Activated CD8-positive, alpha-beta memory T cell treated with anti-CD3 and anti-CD28 coated beads for 36 hours (primary cell): ENCODE results near the gene NHERF1. TPM values are rescaled to one million over a fixed set of nuclear protein-coding genes. Genes with fewer than 3 reads are reported as not detected.

Experiments used
- CTCF ChIA-PET: fragments of 350-600 bp; sonication (Branson Sonifier 250); formaldehyde crosslinking; loops from one replicate; lab custom pipeline; 2021; ENCODE audit warnings: antibody characterized with exemption; lab: Charles Lee
- POLR2A ChIA-PET: fragments of 350-600 bp; sonication (Branson Sonifier 250); formaldehyde crosslinking; loops from one replicate; lab custom pipeline; 2021; ENCODE audit warnings: antibody characterized with exemption; lab: Charles Lee
- total RNA-seq, 2 experiments: library from RNA; stranded (reverse); gene quantifications; one replicate each; pipeline ENCODE4 v1.2.3, GENCODE V29; 2021

NHERF1 gene
- total RNA-seq, result 100 to 1,000 TPM; 135 to 143 TPM

DNA sequence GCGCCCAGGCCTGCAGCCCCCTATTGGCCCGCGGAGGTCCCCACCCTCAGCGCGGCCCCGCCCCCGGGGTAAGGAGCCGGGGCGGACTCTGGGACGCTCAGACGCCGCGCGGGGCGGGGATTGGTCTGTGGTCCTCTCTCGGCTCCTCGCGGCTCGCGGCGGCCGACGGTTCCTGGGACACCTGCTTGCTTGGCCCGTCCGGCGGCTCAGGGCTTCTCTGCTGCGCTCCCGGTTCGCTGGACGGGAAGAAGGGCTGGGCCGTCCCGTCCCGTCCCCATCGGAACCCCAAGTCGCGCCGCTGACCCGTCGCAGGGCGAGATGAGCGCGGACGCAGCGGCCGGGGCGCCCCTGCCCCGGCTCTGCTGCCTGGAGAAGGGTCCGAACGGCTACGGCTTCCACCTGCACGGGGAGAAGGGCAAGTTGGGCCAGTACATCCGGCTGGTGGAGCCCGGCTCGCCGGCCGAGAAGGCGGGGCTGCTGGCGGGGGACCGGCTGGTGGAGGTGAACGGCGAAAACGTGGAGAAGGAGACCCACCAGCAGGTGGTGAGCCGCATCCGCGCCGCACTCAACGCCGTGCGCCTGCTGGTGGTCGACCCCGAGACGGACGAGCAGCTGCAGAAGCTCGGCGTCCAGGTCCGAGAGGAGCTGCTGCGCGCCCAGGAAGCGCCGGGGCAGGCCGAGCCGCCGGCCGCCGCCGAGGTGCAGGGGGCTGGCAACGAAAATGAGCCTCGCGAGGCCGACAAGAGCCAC lies at the start of gene NHERF1:
Gene NHERF1, plus strand, starts transcription at position 100 of the 750 bp plus-strand sequence. Its CDS starts 219 bp downstream, at position 319.
- ChIA-PET CTCF (interaction anchor here (1.3 to 14.3 kb wide), 5 partner anchors 10 to 175 kb away, joined by 3 to 152 read pairs (median 20); partner anchors contain the start of genes NAT9, OTOP2 and RAB37), POLR2A (interaction anchor here (0.6 to 1.9 kb wide), 8 partner anchors 10 to 224 kb away, joined by 3 to 14 read pairs (median 6); partner anchors contain the start of genes FDXR, HID1 and NAT9)

DNA sequence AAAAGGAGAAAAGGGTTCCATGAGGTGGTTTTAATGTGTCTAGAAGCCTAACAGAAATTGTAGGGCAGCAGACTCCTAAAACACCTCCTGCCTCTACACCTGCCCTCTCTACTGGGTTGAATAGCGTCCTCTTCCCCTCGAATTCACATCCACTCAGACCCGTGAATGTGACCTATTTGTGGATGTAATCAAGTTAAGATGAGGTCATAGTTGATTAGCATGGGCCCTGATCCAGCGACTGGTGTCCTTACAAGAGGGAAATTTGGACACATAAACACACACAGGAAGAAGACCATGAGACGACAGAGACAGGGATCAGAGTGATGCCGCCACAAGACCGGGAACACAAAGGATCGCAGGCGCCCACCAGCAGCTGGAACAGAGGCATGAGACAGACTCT lies 49.2 kb upstream of the NHERF1 start:
- ChIA-PET POLR2A (no interaction called here), CTCF (interaction anchor here (0.9 kb wide), 1 partner anchor 41 kb away, joined by 4 read pairs; no protein-coding TSS in a partner anchor)

DNA sequence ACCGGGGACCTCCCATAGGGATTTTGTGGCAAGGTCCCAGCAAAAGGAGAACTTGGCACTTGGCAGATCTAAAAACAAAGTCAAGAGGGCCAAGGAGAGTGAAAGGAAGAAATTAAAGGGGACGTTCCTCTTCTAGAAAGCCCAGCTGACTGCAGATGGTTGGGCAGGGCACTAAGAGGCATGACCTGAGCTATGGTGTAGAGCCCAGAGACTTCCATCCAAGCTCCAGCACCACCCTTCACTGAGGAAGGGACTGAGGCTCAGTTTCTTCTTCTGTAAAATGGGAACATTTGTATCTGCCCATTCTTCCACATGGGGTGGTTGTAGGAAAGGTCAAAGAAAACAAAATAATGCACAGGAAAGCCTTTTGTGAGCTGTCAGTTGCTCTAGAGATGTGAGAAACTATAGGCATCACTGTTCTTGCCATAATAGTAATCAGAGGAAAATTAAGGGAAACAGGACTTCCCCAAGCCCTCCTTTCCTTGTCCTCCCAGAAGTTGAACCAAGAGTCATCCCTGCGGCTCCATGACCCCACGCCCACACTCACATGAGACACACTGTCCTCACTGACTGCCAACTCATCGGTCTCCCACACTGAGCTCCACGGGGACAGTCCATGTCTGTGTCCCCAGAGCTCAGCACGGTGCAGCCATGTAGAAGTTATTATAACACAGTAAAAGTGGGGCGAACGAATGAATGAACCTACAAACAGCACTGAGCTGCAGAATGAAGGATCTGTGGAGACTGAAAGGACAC lies 46.1 kb upstream of the NHERF1 start:
- CTCF ChIA-PET, result no interaction called here
- POLR2A ChIA-PET, result no interaction called here

DNA sequence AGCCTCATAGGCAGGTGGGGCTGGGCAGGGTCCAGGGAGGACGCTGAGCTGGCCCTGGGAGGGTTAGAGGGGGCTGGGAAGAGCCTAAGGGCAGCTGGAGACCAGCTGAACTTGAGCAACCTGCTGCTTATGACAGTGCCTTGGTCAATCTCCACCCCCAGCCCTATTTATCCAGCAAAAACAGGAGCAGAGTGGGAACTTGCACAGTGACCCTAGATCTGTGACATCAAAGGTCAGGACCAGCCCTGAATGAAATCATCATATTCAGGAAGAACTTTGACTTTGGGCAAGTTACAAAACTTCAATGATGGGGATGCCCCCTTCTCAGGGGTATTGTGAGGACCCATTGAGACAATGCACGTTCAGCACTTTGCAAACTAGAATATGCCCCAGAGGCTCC lies 45.1 kb upstream of the NHERF1 start:
- ChIA-PET POLR2A (no interaction called here), CTCF (no interaction called here)

DNA sequence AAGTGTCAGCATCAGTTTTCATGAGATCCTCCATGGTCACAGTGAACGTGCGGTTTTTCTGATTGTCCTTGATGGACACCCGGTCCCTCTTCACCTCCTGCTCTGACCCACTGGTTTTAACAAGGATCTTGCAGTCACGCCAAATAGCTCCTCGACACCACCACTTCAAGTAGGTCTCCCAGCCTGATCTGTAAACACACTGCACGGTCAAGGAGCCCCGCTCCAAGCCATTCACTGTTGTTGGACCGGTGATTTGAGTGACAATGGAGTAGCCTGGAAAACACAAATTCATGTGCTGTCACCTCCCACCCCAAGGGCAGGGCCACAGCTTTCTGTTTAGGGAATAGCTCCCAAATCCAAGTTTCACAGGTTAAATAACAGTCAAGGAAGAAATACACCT lies 43.9 kb upstream of the NHERF1 start:
- ChIA-PET POLR2A (no interaction called here), CTCF (no interaction called here)

DNA sequence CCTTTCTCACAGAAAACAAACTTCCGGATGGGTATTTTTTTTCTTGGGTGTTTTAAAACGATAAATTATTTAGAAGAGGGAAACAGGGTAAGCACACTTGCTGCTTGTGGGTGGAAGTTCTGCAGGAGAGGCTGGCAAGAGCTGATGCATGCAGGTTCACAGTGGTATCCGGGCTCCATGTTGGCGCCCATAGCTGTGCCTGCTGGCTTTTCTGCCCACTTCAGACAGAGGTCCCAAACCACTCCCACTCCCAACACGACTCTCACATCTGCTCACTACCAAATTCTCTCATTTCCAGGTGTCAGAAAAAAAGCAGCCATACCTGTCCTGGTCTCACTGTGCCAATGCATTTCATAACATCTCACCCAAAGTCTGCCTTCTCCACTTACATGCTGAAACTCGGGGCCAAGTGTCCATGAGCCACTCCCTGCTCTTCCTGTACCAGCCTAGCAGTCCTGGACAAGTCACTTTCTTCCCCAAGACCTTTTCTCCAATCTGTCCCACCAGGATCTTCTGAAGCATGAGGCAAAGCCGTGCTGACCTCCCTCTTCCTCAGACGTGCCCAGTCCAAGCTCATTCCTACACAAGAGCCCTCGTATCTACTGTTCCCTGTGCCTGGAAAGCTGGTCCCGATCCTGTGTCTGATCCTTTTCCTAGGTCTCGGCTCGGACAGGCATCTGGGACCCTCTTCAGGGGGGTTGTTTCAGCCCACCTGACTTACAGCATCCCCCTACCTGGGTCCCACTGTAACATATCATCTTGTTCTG lies 37.2 kb upstream of the NHERF1 start:
- CTCF ChIA-PET, result no interaction called here
- POLR2A ChIA-PET, result interaction anchor here (0.5 to 0.6 kb wide), 2 partner anchors 44 to 57 kb away, joined by 3 read pairs; no protein-coding TSS in a partner anchor

DNA sequence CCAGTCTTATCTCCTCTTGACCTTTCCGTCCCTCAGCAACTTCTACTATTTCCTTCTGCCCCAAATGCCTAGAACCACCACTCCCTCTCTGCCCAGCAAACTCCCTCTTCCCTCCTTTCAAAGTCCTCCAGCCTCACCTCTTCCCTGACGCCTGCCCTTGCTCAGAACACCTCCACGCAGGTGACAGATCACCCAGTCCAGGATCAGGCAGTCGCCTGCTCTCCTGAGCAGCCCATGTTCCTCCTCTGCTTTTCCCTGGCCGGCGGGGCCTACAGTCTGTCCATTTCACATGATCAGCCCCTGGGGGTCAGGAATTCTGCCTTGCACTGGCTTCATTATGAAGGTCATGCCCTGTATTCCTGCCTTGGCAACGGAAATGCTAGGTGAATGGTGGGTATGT lies 36.1 kb upstream of the NHERF1 start:
- ChIA-PET CTCF (no interaction called here), POLR2A (no interaction called here)

DNA sequence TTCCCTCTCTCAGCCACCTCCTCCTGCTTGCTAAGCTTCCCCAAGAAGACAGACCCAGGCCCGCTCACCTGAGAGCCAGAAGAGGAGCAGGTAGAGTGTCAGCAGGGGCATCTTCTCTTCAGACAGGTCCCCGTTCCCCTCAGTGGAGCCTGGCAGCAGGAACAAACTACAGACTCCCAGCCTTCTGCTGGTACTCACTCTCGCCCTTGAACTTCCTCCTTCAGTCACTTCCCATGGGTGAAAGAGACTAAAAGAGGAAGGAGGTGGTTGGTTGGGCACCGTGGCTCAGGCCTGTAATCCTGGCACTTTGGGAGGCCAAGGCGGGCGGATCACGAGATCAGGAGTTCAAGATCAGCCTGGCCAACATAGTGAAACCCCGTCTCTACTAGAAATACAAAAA lies 35.7 kb upstream of the NHERF1 start, which contains the start of gene CD300LF:
Gene CD300LF, minus strand, starts transcription at position 168 of the 400 bp plus-strand sequence. Its CDS starts 57 bp downstream, at position 111.
- ChIA-PET CTCF (interaction anchor here (0.5 kb wide), 1 partner anchor 499 kb away, joined by 3 read pairs; no protein-coding TSS in a partner anchor), POLR2A (no interaction called here)

DNA sequence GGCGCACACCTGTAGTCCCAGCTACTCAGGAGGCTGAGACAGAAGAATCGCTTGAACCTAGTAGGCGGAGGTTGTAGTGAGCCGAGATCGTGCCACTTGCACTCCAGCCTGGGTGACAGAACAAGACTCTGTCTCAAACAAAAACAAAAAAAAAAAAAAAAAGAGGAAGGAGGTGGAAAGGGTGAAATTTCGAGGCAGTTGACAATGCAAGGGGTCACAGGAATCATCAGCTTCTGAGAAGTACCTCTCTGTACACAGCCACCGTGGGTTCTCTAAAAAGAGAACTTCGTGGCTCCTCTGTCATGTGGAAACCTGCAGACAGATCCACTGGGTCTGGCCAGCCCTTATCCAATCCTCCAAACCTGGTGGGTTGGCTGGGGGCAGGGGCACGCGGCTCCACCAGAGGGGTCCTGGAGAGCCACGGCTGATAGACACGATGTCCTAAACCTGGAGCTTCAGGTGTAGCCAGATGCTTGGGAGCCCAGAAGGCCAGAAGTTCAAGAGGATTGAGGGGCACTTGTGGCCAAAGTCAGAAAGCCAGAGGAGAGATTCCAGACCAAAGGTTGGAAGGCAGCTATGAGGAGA lies 35.2 kb upstream of the NHERF1 start:
- ChIA-PET CTCF (interaction anchor here (0.5 to 0.7 kb wide), 2 partner anchors 43 to 498 kb away, joined by 3 read pairs; no protein-coding TSS in a partner anchor), POLR2A (no interaction called here)

DNA sequence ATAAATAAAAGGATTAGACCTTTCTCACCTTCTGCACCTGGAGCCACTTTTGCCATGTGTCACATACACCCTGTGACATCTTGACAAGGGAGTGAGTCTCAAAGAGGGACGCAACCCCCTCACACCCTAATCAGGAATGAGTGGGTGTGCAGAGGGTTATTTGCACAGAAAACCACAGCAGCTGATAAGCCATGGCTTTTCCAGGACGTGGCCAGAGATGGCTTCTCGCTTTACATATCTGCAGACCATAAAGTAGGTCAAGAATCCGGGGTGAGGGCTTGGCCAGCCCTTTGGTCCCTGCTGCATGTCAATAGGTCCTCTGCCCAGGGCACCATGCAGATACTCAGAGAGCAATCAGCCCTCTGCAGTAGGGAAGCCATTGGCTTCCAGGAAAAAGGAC lies 33.3 kb upstream of the NHERF1 start:
- CTCF ChIA-PET, result no interaction called here
- POLR2A ChIA-PET, result no interaction called here

DNA sequence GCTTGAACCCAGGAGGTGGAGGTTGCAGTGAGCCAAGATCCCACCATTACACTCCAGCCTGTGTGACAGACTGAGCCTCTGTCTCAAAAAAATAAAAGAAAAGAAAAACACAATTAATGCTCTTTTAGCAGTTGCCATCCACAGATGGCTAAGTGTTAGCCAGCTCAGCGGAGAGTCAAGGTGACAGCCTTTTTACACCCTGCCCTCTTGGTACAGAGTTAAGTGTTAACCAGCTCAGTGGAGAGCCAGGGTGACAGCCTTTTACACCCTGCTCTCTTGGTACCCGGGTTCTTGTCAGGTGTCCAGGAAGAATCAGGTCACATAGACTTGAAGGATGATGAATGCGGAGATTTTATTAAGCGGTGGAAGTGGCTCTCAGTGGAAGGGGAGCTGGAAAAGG lies 27.9 kb upstream of the NHERF1 start:
- CTCF ChIA-PET, result interaction anchor here (0.6 kb wide), 1 partner anchor 26 kb away, joined by 3 read pairs; no protein-coding TSS in a partner anchor
- POLR2A ChIA-PET, result no interaction called here

DNA sequence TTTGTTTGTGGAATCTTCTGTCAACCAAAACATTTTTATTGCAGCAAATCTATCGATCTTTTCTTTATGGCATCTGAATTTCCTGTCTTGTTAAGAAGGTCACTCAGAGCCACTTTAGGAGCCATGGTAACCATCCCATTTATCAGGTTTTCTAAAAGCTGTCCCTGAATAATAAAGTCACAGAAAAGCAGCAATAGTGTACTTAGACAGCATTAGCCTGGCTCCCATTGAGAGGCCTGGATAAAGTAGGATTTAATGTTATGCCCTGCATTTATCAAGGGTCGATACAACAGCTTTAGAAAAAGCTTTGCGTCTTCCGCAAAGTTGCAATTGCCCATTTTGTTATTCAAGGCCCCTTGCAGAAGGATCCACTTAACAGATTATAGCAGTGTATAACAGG lies 25.6 kb upstream of the NHERF1 start:
- CTCF ChIA-PET, result interaction anchor here (0.7 to 0.9 kb wide), 2 partner anchors 66 to 177 kb away, joined by 3 read pairs; no protein-coding TSS in a partner anchor
- POLR2A ChIA-PET, result no interaction called here

DNA sequence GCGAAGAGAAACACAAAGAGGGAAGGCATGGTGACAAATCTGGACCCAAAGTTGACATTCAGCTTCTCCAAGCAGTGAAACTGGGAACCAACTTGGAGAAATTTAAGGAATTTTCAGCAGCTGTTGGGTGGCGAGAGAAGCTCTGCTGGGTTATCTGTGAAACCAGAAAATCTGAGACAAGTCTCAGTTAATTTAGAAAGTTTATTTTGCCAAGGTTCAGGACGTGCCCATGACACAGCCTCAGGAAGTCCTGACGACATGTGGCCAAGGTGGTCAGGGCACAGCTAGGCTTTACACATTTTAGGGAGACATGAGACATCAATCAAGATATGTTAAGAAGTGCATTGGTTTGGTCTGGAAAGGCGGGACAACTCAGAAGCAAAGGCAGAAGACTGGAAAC lies 24.5 kb upstream of the NHERF1 start:
- CTCF ChIA-PET, result interaction anchor here (0.7 kb wide), 1 partner anchor 357 kb away, joined by 3 read pairs; no protein-coding TSS in a partner anchor
- POLR2A ChIA-PET, result no interaction called here

DNA sequence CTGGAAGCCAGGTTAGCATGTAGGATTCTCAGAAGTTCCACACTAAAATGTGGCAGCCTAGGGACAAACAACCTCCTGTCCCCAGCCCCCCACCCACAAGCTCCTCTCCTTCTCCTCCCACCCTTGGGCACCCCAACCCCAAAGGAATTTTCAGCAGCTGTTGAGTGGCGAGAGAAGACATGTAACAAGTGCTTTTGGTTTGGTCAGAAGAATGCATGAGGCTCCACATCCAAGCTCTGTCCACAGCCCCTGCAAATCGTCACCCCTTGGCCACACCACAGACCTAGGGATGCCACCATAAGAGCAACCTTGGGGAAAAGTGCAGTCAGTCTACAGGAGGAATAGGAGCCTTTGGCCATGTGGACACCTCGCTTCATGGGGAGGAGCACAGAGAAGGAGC lies 23.3 kb upstream of the NHERF1 start:
- CTCF ChIA-PET, result interaction anchor here (0.8 to 1.3 kb wide), 3 partner anchors 13 to 68 kb away, joined by 3 to 9 read pairs (median 6); no protein-coding TSS in a partner anchor
- POLR2A ChIA-PET, result no interaction called here

DNA sequence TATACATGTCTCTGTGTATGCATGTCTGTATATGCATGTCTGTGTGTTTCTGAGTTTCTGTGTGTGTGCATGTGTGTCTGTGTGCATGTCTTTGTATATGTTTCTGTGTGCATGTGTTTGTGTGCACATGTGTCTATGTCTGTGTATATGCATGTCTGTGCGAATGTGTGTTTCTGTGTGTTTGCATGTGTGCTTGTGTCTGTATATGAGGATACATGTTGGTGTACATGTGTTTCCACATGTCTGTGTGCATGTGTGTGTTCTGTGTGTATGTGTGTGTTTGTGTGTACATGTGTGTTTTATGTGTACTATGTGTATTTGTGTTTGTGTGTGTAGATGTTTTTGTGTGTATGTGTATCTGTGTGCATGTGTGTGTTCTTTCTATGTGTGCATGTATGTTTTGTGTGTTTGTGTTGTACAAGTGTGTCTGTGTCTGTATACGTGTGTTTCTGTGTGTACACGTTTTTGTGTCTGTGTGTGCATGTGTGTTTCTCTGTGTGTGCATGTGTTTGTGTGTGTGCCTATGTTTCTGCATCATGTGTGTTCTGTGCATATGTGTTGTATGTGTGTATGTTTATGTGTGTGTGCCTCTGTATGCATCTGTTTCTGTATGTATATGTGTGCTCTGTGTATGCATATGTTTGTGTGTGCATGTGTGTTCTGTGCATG lies 20.3 kb upstream of the NHERF1 start:
- POLR2A ChIA-PET, result no interaction called here
- CTCF ChIA-PET, result no interaction called here

DNA sequence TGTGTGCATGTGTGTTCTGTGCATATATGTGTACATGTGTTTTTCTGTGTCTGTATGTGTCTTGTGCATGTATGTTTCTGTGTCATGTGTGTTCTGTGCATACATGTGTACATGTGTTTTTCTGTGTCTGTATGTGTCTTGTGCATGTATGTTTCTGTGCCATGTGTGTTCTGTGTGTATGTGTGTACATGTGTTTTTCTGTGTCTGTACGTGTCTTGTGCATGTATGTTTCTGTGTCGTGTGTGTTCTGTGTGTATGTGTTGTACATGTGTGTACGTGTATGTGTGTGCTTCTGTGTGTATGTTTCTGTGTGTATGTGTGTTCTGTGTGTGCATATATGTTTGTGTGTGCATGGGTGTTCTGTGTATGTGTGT lies 19.7 kb upstream of the NHERF1 start:
- POLR2A ChIA-PET, result no interaction called here
- CTCF ChIA-PET, result no interaction called here

DNA sequence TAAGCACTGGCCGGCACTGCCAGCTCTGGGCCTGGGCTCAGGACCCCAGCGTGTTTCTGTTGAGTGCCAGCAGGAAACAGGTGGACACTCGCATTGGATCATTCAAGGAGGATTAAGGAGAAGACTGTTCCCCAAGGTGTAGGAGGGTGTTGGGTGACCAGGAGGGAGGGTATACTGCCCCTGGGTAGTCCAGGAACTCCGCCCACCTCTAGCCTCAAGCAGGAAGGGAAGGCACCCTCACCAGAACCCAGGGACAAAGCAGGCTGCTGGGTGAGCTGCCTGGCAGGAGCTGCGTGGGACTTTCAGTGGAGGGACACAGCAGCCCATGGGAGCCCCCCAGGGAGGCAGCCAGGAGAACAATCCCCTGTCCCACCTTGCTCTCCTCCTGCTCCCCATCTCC lies 19.1 kb upstream of the NHERF1 start:
- ChIA-PET POLR2A (no interaction called here), CTCF (interaction anchor here (0.7 to 1.1 kb wide), 3 partner anchors 9 to 72 kb away, joined by 3 to 4 read pairs (median 4); no protein-coding TSS in a partner anchor)

DNA sequence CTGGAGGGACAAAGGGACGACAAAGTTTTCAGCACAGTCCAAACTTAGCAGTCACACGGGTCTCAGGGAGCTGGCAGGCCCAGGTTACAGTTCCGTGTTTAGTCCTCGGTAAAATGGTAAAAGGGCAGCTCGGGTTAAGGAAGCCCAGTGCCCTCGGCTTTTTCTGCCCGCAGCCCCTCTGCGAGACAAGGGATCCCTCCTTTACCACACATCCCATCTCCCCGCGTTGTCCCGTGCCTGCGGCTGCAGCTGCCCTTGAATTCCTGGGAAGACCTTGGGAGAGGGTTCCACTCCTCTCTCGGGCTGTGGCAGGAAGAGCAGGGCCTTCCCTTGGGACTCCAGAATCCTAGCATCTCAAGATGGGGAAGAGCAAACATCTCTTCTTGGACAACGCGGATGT lies 18.6 kb upstream of the NHERF1 start:
- ChIA-PET CTCF (interaction anchor here (0.7 to 1.1 kb wide), 3 partner anchors 8 to 72 kb away, joined by 3 to 4 read pairs (median 4); no protein-coding TSS in a partner anchor), POLR2A (no interaction called here)
